GM10248 (cell line): ENCODE results near the gene PTPRG.

ENCODE experiments used
- CTCF ChIA-PET: fragments of 300-600 bp; sonication (Branson Sonifier 250); formaldehyde crosslinking; extraction: SDS; loops from one replicate; lab custom pipeline; 2021; ENCODE audit warnings: antibody characterized with exemption; lab: Yijun Ruan, JAX
- POLR2A ChIA-PET: fragments of 350-650 bp; sonication (Branson Sonifier 250); formaldehyde crosslinking; extraction: SDS; loops from one replicate; lab custom pipeline; 2020; ENCODE audit warnings: antibody characterized with exemption; lab: Yijun Ruan, JAX
- DNase-seq: peaks from one replicate; pipeline ENCODE4 v3.0.0; 2012; ENCODE audit errors: extremely low spot score
- TF ChIP-seq, protein P1 (sequence below): IDR thresholded peaks from 2 replicates; pipeline ENCODE4 v1.5.1; 2012; ENCODE audit warnings: mild to moderate bottlenecking, low read depth; ENCODE audit errors: extremely low read depth, missing control alignments, control extremely low read depth

The PTPRG gene

DNA sequence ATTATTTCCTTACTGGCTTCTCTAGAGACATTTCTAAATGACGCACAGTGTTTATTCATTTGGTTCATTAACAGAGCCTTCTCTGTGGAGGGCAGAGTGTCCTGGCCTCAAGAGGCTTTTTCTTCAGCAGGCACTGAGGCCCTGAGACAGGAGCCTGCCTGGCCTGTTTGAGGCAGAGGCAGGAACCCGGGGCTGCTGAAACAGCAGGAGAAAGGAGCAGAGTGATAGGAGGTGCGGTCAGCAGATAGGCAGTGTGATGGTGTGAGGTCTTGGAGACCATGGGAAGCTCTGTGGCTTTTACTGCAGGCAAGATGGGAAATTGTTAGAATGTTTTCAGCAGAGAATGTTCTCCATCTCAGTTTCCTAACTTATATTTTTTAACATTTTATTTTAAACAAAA is 453.7 kb downstream of the PTPRG start:
- no peak for DNase-seq
- CTCF ChIA-PET, result no interaction called here

DNA sequence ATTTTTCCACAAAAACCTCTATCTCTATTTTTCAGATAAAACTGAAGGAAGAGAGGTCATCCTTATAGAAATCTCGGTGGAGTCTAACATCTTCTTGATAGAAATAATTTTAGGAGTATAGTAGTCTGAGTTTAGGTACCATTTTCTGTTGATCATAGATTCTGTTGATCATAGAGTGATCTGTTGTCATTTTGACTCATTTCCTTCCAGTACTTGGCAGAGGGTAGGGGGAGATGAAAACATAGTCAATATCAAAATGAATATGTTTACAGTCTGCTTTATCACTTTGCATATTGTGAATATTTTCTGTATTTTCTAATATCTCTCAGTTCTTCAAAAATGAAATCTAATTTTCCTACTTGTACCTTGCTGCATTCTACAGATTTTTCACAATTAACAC is 458.5 kb downstream of the PTPRG start:
- DNase-seq, result no peak
- ChIA-PET CTCF (interaction anchor here (1.0 to 1.2 kb wide), 2 partner anchors 15 to 27 kb away, joined by 3 read pairs; no protein-coding TSS in a partner anchor), POLR2A (no interaction called here)
- TF ChIP-seq, protein P1, sequence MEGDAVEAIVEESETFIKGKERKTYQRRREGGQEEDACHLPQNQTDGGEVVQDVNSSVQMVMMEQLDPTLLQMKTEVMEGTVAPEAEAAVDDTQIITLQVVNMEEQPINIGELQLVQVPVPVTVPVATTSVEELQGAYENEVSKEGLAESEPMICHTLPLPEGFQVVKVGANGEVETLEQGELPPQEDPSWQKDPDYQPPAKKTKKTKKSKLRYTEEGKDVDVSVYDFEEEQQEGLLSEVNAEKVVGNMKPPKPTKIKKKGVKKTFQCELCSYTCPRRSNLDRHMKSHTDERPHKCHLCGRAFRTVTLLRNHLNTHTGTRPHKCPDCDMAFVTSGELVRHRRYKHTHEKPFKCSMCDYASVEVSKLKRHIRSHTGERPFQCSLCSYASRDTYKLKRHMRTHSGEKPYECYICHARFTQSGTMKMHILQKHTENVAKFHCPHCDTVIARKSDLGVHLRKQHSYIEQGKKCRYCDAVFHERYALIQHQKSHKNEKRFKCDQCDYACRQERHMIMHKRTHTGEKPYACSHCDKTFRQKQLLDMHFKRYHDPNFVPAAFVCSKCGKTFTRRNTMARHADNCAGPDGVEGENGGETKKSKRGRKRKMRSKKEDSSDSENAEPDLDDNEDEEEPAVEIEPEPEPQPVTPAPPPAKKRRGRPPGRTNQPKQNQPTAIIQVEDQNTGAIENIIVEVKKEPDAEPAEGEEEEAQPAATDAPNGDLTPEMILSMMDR, result no peak

More for the DNA sequence above, 453.7 kb downstream of the PTPRG start:
- TF ChIP-seq, protein P1, result no peak
- POLR2A ChIA-PET, result no interaction called here

DNA sequence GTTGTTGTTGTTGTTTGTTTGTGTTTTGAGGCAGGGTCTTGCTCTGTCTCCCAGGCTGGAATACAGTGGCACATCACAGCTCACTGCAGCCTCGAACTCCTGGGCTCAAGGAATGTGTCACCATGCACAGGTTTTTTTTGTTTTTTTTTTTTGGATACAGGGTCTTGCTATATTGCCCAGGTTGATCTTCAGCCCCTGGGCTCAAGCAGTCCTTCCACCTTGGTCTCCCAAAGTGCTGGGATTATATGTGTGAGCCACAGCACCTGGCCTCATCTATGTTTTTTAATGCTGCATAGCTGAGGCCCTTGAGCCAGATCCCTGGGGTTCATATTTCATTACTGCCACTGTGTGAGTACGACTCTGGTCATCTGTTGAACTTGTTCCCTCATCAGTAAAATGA is 459.3 kb downstream of the PTPRG start:
- DNase-seq, result no peak
- ChIA-PET CTCF (interaction anchor here (1.2 kb wide), 1 partner anchor 24 kb away, joined by 3 read pairs; no protein-coding TSS in a partner anchor), POLR2A (no interaction called here)
- TF ChIP-seq, protein P1, result no peak

DNA sequence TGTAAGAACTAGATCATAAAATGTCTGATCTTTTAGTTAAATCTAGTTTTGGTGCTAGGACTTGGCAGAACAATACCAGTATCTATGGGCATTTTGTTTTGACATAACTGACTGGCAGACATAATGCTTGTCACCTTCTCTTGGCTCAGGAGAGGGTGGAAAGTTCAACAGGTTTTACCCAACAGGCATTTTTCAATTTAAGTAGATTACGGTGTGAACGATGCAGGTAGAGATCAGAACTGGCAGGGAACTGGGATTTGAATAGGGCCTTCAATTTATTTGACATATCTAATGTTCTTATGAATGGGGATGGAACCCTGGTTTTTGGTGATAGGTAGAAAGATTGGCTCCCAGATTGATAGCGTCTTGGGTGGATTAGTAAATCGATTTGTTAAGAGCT is 460.9 kb downstream of the PTPRG start:
- ChIA-PET POLR2A (no interaction called here), CTCF (interaction anchor here (0.9 to 1.3 kb wide), 3 partner anchors 11 to 86 kb away, joined by 3 read pairs; no protein-coding TSS in a partner anchor)
- TF ChIP-seq, protein P1, result no peak
- DNase-seq, result no peak

DNA sequence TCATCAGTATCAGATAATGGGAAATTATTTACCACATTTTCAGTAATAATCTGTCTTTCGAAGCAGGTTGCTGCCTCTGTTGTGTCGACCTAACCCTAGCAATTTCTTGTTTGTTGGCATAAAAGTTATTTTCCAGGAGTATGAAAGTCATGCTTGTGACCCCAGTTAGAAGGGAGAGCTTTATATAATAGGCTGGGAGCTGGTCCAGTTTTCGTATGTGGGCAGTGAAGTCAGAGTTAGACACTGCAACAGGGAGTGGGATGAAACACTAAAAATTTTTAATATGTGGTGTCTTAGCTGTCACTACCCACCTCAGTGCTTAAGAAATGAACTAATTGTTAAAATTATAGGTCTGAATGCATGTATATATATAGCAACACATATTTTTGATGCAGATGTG is 463.5 kb downstream of the PTPRG start:
- ChIA-PET CTCF (no interaction called here), POLR2A (no interaction called here)
- no peak for DNase-seq
- TF ChIP-seq, protein P1, result no peak

DNA sequence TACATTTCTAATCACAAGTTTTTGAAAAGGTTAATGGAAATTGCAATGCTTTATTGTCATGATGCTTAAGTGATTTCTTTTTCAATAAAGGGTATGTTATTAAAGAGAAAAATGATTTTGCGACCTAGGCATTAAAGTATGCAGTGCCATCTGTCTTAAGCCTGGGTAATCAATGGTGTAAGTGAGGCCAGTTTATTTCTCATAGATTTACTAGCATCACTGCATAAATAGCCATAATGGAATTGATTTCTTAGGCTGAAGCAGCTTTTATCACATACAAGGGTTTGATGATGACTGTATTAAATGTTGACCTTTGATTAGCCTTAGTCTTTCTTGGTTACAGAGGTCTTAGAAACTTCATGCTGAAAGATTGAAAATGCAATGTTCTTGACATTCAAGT is 464.5 kb downstream of the PTPRG start:
- TF ChIP-seq, protein P1, result no peak
- ChIA-PET POLR2A (no interaction called here), CTCF (no interaction called here)
- no peak for DNase-seq
